Measurements from ENCODE around the gene TAF11. TPM values are rescaled to one million over a fixed set of nuclear protein-coding genes. Genes with fewer than 3 reads are reported as not detected.
A peak's percentile ranks its signal among the peaks of the same experiment; 100 is the strongest.
"Not testable (repeated sequence)": the region's sequence is repeated elsewhere in the genome, so short reads cannot be mapped to it uniquely, and the experiment has no call there.

The TAF11 gene, protein sequence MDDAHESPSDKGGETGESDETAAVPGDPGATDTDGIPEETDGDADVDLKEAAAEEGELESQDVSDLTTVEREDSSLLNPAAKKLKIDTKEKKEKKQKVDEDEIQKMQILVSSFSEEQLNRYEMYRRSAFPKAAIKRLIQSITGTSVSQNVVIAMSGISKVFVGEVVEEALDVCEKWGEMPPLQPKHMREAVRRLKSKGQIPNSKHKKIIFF
- 41.7 TPM for polyA plus RNA-seq
- long read RNA-seq, donor 1, transcript TAF11-201 (5 exons, 1,580 nt) = major isoform, 7 of 7 reads
- long read RNA-seq, donor 1, partial matches to known transcripts = 0 of 7 reads
- long read RNA-seq, donor 1, other reads (novel, unspliced or antisense) = 0 of 7 reads
- long read RNA-seq, donor 2, transcript TAF11-201 (5 exons, 1,580 nt) = major isoform, 12 of 17 reads
- long read RNA-seq, donor 2, partial matches to known transcripts = 5 of 17 reads
- long read RNA-seq, donor 2, other reads (novel, unspliced or antisense) = 0 of 17 reads
- long read RNA-seq, donor 3, transcript TAF11-201 (5 exons, 1,580 nt) = major isoform, 21 of 41 reads
- long read RNA-seq, donor 3, partial matches to known transcripts = 20 of 41 reads
- long read RNA-seq, donor 3, other reads (novel, unspliced or antisense) = 0 of 41 reads
- long read RNA-seq, donor 4 = 0 reads
- long read RNA-seq, donor 5, transcript TAF11-201 (5 exons, 1,580 nt) = major isoform, 10 of 10 reads
- long read RNA-seq, donor 5, partial matches to known transcripts = 0 of 10 reads
- long read RNA-seq, donor 5, other reads (novel, unspliced or antisense) = 0 of 10 reads
- long read RNA-seq, donor 6, transcript TAF11-201 (5 exons, 1,580 nt) = major isoform, 13 of 13 reads
- long read RNA-seq, donor 6, partial matches to known transcripts = 0 of 13 reads
- long read RNA-seq, donor 6, other reads (novel, unspliced or antisense) = 0 of 13 reads
- long read RNA-seq, donor 7, transcript TAF11-201 (5 exons, 1,580 nt) = major isoform, 5 of 5 reads
- long read RNA-seq, donor 7, partial matches to known transcripts = 0 of 5 reads
- long read RNA-seq, donor 7, other reads (novel, unspliced or antisense) = 0 of 5 reads
- long read RNA-seq, donor 8, transcript TAF11-201 (5 exons, 1,580 nt) = major isoform, 8 of 9 reads
- long read RNA-seq, donor 8, partial matches to known transcripts = 0 of 9 reads
- long read RNA-seq, donor 8, other reads (novel, unspliced or antisense) = 0 of 9 reads
- long read RNA-seq, donor 9, transcript TAF11-201 (5 exons, 1,580 nt) = major isoform, 19 of 20 reads
- long read RNA-seq, donor 9, partial matches to known transcripts = 0 of 20 reads
- long read RNA-seq, donor 9, other reads (novel, unspliced or antisense) = 0 of 20 reads
- long read RNA-seq, donor 10, transcript TAF11-201 (5 exons, 1,580 nt) = major isoform, 11 of 11 reads
- long read RNA-seq, donor 10, partial matches to known transcripts = 0 of 11 reads
- long read RNA-seq, donor 10, other reads (novel, unspliced or antisense) = 0 of 11 reads
- long read RNA-seq, donor 11, transcript TAF11-201 (5 exons, 1,580 nt) = major isoform, 13 of 13 reads
- long read RNA-seq, donor 11, partial matches to known transcripts = 0 of 13 reads
- long read RNA-seq, donor 11, other reads (novel, unspliced or antisense) = 0 of 13 reads

DNA sequence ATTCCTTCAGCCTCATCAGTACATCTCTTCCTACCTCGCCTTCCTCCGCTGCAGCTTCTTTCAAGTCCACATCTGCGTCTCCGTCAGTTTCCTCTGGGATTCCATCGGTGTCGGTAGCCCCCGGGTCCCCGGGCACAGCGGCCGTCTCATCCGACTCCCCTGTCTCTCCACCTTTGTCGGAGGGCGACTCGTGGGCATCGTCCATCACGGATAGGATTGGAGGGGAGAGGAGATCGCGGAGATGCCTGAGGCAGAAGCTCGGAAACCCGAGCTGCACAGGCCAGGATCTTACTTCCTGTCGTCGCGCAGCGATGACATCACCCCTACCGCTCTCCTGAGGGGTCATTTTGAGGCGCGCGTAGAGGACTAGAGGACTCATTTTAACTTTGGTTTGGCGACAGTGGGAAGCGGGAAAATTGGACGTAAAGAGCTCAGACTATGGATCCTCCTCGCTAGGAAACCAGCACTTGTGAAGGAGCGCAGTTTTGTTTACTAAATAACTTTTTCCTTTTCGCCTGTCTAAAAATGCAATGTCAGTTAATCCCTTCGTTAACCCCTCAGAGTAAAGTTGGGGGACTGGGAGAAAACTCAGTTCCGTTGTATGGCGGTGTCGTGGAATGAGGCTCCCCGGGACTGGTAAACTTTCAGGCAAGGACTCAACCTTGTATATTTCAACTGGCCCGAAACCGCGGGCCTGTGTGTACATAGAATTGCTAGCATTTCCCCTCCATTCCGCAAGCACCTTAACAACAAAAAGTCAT, at the start of gene TAF11:
TSS of gene TAF11 (minus strand) at position 290 of the 761 bp plus-strand sequence. CDS start at position 205, 85 bp downstream.
- WGBS (ENCODE audit: insufficient coverage, low lambda C conversion rate) = 0% methylated on average over 2 of the region's 43 CpGs

DNA sequence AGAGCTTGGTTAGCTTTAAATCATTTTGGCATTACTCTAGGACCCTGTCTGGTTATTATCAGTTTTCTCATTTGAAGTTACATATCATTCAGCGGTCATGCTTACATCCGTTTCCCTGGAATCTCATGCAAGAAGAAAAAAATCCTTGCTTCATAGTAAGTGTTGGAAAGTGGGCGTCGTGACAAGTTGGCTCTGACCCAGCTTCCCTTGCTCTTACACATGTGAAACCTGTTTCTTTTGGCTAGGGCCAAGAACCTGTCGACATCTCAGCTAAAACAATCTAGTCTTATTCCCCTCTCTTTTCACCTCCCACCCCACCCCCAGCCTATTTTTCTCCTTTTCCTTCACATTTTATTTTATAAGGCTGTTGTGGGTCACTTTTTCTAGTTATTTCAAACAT, 46.7 kb upstream of the TAF11 start:
- Histone ChIP-seq H3K27ac (ENCODE audit: low read length) (no peak overlapping the region), H3K36me3 (ENCODE audit: control insufficient read depth, insufficient read depth, low read length) (no peaks in the 10 kb centered on the region), H3K4me1 (ENCODE audit: control insufficient read depth, insufficient read depth, low read length) (peaks cover 4% of the 10 kb centered on the region), H3K27me3 (ENCODE audit: control insufficient read depth, insufficient read depth, low read length) (no peaks in the 10 kb centered on the region), H3K9me3 (ENCODE audit: control insufficient read depth, low read depth, low read length) (no peaks in the 10 kb centered on the region), H3K4me3 (ENCODE audit: low read length) (no peak overlapping the region)
- DNase-seq = peak in 1 of 2 donors; percentile 22
- WGBS (ENCODE audit: insufficient coverage, low lambda C conversion rate) = 83% methylated on average over 3 of the region's 5 CpGs

More for the DNA sequence above, at the start of gene TAF11:
- no peaks in the 10 kb centered on the region for H3K27me3 ChIP-seq (ENCODE audit: control insufficient read depth, insufficient read depth, low read length)
- peak; percentile 95 to 96 for DNase-seq
- peak within 1 kb of the TSS; percentile 68 for H3K4me3 ChIP-seq (ENCODE audit: low read length)
- H3K36me3 ChIP-seq (ENCODE audit: control insufficient read depth, insufficient read depth, low read length) = no peaks in the 10 kb centered on the region
- H3K27ac ChIP-seq (ENCODE audit: low read length) = peak within 1 kb of the TSS; percentile 98
- H3K9me3 ChIP-seq (ENCODE audit: control insufficient read depth, low read depth, low read length) = no peaks in the 10 kb centered on the region
- peaks cover 12% of the 10 kb centered on the region for H3K4me1 ChIP-seq (ENCODE audit: control insufficient read depth, insufficient read depth, low read length)

GRCh38 chr6:34932202-34932601, 44.4 kb upstream of the TAF11 start:
- H3K27me3 ChIP-seq (ENCODE audit: control insufficient read depth, insufficient read depth, low read length); H3K36me3 ChIP-seq (ENCODE audit: control insufficient read depth, insufficient read depth, low read length); H3K4me1 ChIP-seq (ENCODE audit: control insufficient read depth, insufficient read depth, low read length); H3K9me3 ChIP-seq (ENCODE audit: control insufficient read depth, low read depth, low read length); H3K4me3 ChIP-seq (ENCODE audit: low read length); H3K27ac ChIP-seq (ENCODE audit: low read length); DNase-seq: not testable (repeated sequence)
- WGBS (ENCODE audit: insufficient coverage, low lambda C conversion rate) = no CpG with 5 or more reads among the region's 12 CpGs

- WGBS (ENCODE audit: insufficient coverage, low lambda C conversion rate) = 100% methylated on average over 1 of the region's 3 CpGs
- H3K27ac ChIP-seq (ENCODE audit: low read length) = no peak overlapping the region
- H3K36me3 ChIP-seq (ENCODE audit: control insufficient read depth, insufficient read depth, low read length) = no peaks in the 10 kb centered on the region
- H3K4me1 ChIP-seq (ENCODE audit: control insufficient read depth, insufficient read depth, low read length) = peaks cover 3% of the 10 kb centered on the region
- H3K27me3 ChIP-seq (ENCODE audit: control insufficient read depth, insufficient read depth, low read length) = no peaks in the 10 kb centered on the region
- H3K4me3 ChIP-seq (ENCODE audit: low read length) = no peak overlapping the region
- no peaks in the 10 kb centered on the region for H3K9me3 ChIP-seq (ENCODE audit: control insufficient read depth, low read depth, low read length)
- DNase-seq = no peak
Observed at GRCh38 chr6:34930221-34930620, 42.4 kb upstream of the TAF11 start.

DNA sequence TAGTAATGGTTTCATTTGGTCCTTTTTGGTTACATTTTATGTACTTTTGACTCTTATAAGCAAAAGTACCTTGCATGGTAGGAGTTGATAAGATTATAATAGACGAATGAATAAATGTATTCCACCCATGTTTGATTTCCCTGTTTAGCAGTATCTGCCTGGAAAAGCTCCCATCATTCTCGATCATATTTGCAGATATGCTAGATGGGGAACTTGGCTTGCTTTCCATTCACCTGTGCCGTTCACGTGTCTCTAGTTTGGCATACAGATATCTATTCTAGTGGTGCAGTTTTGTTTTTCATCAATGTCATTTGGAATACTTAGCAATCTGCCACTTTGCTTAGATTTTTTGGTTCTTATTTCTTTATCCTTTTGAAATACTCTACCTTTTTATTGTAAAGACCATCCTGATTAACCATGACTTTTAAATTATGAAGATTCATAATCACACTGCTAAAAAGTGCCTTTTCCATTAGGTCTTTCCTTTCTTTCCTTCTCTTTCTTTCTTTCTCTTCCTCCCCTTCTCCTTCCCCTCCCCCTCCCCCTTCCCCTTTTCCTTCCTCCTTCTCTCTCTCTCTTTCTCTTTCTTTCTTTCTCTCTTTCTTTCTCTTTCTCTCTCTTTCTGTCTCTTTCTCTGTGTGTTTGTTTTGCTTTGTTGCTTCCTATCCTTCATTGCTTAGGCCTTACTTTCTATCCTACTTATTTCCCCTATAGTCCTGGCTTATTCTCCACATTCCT, 41.6 kb upstream of the TAF11 start:
- WGBS (ENCODE audit: insufficient coverage, low lambda C conversion rate) = 92% methylated on average over 2 of the region's 4 CpGs
- no peaks in the 10 kb centered on the region for H3K27me3 ChIP-seq (ENCODE audit: control insufficient read depth, insufficient read depth, low read length)
- no peaks in the 10 kb centered on the region for H3K36me3 ChIP-seq (ENCODE audit: control insufficient read depth, insufficient read depth, low read length)
- no peaks in the 10 kb centered on the region for H3K4me1 ChIP-seq (ENCODE audit: control insufficient read depth, insufficient read depth, low read length)
- H3K9me3 ChIP-seq (ENCODE audit: control insufficient read depth, low read depth, low read length) = no peaks in the 10 kb centered on the region
- no peak for DNase-seq
- H3K27ac ChIP-seq (ENCODE audit: low read length) = no peak overlapping the region
- no peak overlapping the region for H3K4me3 ChIP-seq (ENCODE audit: low read length)

DNA sequence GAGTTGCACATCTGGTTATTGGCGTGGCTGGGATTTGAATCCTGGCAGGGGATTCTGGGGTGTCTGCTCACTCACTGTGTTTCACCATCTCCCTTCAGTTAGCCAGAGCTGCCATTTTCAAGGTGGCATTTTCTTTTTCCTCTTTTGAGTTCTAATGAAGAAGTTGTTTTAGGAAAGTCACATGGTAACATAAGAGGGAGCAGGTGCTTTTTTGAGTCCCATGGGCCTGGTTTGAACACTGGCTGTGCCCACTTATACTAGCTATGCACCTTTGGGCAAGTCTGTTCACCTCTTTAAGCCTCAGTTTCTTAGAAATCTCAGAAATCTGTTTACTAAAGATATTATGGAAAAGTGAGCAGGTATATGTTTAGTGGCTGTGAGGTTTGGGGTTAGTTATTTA, 40.9 kb upstream of the TAF11 start:
- no peaks in the 10 kb centered on the region for H3K9me3 ChIP-seq (ENCODE audit: control insufficient read depth, low read depth, low read length)
- no peak overlapping the region for H3K27ac ChIP-seq (ENCODE audit: low read length)
- no peaks in the 10 kb centered on the region for H3K36me3 ChIP-seq (ENCODE audit: control insufficient read depth, insufficient read depth, low read length)
- H3K4me3 ChIP-seq (ENCODE audit: low read length) = no peak overlapping the region
- no peak for DNase-seq
- H3K27me3 ChIP-seq (ENCODE audit: control insufficient read depth, insufficient read depth, low read length) = no peaks in the 10 kb centered on the region
- H3K4me1 ChIP-seq (ENCODE audit: control insufficient read depth, insufficient read depth, low read length) = no peaks in the 10 kb centered on the region
- no CpG with 5 or more reads among the region's 1 CpG for WGBS (ENCODE audit: insufficient coverage, low lambda C conversion rate)

DNA sequence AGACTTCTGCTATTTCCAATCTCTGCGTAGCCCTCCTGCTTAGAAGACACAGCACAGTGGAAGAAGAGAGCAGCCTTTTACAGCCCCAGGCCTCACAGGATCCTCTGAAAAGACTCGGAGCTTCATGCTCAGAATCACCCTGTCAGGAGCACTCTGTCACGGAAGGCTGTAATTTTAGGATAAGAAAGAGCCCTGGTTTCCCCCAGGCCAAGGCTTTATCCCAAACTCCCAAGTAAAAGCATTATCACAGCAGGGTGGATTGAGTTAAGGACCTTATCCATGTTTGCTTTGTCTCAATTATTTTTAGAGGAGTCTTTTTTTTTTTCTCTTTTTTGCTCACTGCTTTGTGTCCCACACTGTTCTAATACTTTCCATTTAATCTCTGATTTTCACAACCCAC, 40.4 kb upstream of the TAF11 start:
- Histone ChIP-seq H3K4me3 (ENCODE audit: low read length) (no peak overlapping the region), H3K27me3 (ENCODE audit: control insufficient read depth, insufficient read depth, low read length) (no peaks in the 10 kb centered on the region), H3K36me3 (ENCODE audit: control insufficient read depth, insufficient read depth, low read length) (no peaks in the 10 kb centered on the region), H3K27ac (ENCODE audit: low read length) (no peak overlapping the region), H3K9me3 (ENCODE audit: control insufficient read depth, low read depth, low read length) (no peaks in the 10 kb centered on the region), H3K4me1 (ENCODE audit: control insufficient read depth, insufficient read depth, low read length) (no peaks in the 10 kb centered on the region)
- no peak for DNase-seq
- WGBS (ENCODE audit: insufficient coverage, low lambda C conversion rate) = no CpG with 5 or more reads among the region's 3 CpGs

GRCh38 chr6:34926655-34927054, 38.8 kb upstream of the TAF11 start:
- H3K9me3 ChIP-seq (ENCODE audit: control insufficient read depth, low read depth, low read length) = no peaks in the 10 kb centered on the region
- H3K27me3 ChIP-seq (ENCODE audit: control insufficient read depth, insufficient read depth, low read length) = no peaks in the 10 kb centered on the region
- H3K4me3 ChIP-seq (ENCODE audit: low read length) = no peak overlapping the region
- H3K36me3 ChIP-seq (ENCODE audit: control insufficient read depth, insufficient read depth, low read length) = no peaks in the 10 kb centered on the region
- no peak overlapping the region for H3K27ac ChIP-seq (ENCODE audit: low read length)
- H3K4me1 ChIP-seq (ENCODE audit: control insufficient read depth, insufficient read depth, low read length) = no peaks in the 10 kb centered on the region
- DNase-seq = no peak
